ES-I3 (cell line): ENCODE results near the gene TRAPPC6A.
"Not testable (repeated sequence)": the region's sequence is repeated elsewhere in the genome, so short reads cannot be mapped to it uniquely, and the experiment has no call there.

Experiments used
- H3K36me3 ChIP-seq: 2 replicates; pipeline ENCODE4 v1.6.1; 2013; ENCODE audit warnings: mild to moderate bottlenecking, low read length, control low read depth, moderate library complexity; ENCODE audit not compliant: insufficient read depth
- H3K4me1 ChIP-seq: 2 replicates; pipeline ENCODE4 v1.6.1; 2013; ENCODE audit warnings: mild to moderate bottlenecking, control low read depth, low read length; ENCODE audit not compliant: insufficient read depth
- H3K9ac ChIP-seq: 2 replicates; pipeline ENCODE4 v1.6.1; 2013; ENCODE audit warnings: low read depth, mild to moderate bottlenecking, low read length, moderate library complexity
- H3K9me3 ChIP-seq: 2 replicates; pipeline ENCODE4 v1.6.1; 2013; ENCODE audit warnings: mild to moderate bottlenecking, low read length, moderate library complexity; ENCODE audit not compliant: control insufficient read depth, insufficient read depth

Gene TRAPPC6A

DNA sequence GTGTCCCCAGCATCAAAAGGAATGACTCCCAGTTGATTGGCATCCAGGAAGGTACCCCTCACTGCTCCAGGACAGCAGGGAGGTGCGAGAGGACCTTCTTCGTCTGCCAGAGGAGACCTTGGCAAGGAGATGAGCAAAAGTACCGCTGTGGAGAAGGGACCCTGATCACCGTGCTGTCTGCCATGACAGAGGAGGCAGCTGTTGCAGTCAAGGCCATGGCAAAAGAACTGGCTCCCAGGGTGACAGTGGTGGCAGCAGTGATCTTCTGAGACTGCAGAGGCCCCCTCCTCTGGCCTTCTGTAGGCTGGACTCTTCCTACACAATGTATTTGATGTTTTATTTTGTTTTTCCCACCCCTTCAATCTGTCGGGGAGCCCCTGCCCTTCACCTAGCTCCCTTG is 49.2 kb downstream of the TRAPPC6A start:
- Histone ChIP-seq H3K9me3 (no peaks in the 10 kb centered on the region), H3K9ac (no peak overlapping the region), H3K4me1 (peaks cover 5% of the 10 kb centered on the region; the same call in 1 of the 2 replicates), H3K36me3 (no peaks in the 10 kb centered on the region)

DNA sequence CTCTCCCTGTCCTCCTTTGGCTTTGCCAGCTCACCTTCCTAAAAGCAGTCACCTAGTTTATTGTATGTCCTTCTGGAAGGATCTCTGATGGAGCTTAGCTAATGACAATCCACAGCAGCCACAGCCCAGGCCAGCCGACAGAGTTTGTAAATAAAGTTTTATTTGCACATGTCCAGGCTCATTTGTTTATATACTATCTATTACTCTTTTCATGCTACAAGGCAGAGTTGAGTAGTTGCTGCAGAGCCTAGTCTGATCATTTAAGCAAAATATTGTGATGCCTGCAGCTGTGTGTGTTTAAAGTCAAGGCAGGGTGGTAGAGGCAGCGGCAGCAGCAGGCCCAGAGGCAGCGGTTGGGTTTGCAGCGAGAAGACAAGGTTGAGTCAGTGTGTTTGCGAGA is 49.9 kb downstream of the TRAPPC6A start:
- Histone ChIP-seq H3K4me1 (peaks cover 5% of the 10 kb centered on the region; the same call in 1 of the 2 replicates), H3K36me3 (no peaks in the 10 kb centered on the region), H3K9me3 (no peaks in the 10 kb centered on the region), H3K9ac (no peak overlapping the region)

- H3K9ac ChIP-seq = no peak overlapping the region
- H3K9me3 ChIP-seq = no peaks in the 10 kb centered on the region
- peaks cover 5% of the 10 kb centered on the region; the same call in 1 of the 2 replicates for H3K4me1 ChIP-seq
- no peaks in the 10 kb centered on the region for H3K36me3 ChIP-seq
These were observed 51.4 kb downstream of the TRAPPC6A start for GRCh38 chr19:45126654-45127053.

- Histone ChIP-seq H3K9me3 (no peaks in the 10 kb centered on the region), H3K4me1 (peaks cover 5% of the 10 kb centered on the region; the same call in 1 of the 2 replicates), H3K36me3 (no peaks in the 10 kb centered on the region), H3K9ac (no peak overlapping the region)
These were observed 52.0 kb downstream of the TRAPPC6A start for GRCh38 chr19:45125975-45126493.

GRCh38 chr19:45125360-45125759 is 52.7 kb downstream of the TRAPPC6A start:
- Histone ChIP-seq H3K9ac (no peak overlapping the region), H3K36me3 (no peaks in the 10 kb centered on the region)

GRCh38 chr19:45124021-45124420 is 54.0 kb downstream of the TRAPPC6A start:
- H3K9me3 ChIP-seq = no peaks in the 10 kb centered on the region
- no peak overlapping the region for H3K9ac ChIP-seq
- no peaks in the 10 kb centered on the region for H3K36me3 ChIP-seq
- peaks cover 5% of the 10 kb centered on the region; the same call in 1 of the 2 replicates for H3K4me1 ChIP-seq

More at GRCh38 chr19:45125360-45125759, 52.7 kb downstream of the TRAPPC6A start:
- H3K9me3 ChIP-seq = no peaks in the 10 kb centered on the region
- H3K4me1 ChIP-seq = peaks cover 5% of the 10 kb centered on the region; the same call in 1 of the 2 replicates

- Histone ChIP-seq H3K4me1 (peaks cover 5% of the 10 kb centered on the region; the same call in 1 of the 2 replicates), H3K36me3 (no peaks in the 10 kb centered on the region), H3K9me3 (no peaks in the 10 kb centered on the region), H3K9ac (no peak overlapping the region)
These were observed 54.6 kb downstream of the TRAPPC6A start for GRCh38 chr19:45123440-45123850.

- Histone ChIP-seq H3K36me3 (no peaks in the 10 kb centered on the region), H3K9ac (no peak overlapping the region), H3K4me1 (peaks cover 5% of the 10 kb centered on the region; the same call in 1 of the 2 replicates), H3K9me3 (no peaks in the 10 kb centered on the region)
These were observed 55.2 kb downstream of the TRAPPC6A start for GRCh38 chr19:45122832-45123231.

- H3K9ac ChIP-seq = no peak overlapping the region
- H3K36me3 ChIP-seq = no peaks in the 10 kb centered on the region
- peaks cover 5% of the 10 kb centered on the region; the same call in 1 of the 2 replicates for H3K4me1 ChIP-seq
- no peaks in the 10 kb centered on the region for H3K9me3 ChIP-seq
These were observed 56.2 kb downstream of the TRAPPC6A start for GRCh38 chr19:45121827-45122345.

DNA sequence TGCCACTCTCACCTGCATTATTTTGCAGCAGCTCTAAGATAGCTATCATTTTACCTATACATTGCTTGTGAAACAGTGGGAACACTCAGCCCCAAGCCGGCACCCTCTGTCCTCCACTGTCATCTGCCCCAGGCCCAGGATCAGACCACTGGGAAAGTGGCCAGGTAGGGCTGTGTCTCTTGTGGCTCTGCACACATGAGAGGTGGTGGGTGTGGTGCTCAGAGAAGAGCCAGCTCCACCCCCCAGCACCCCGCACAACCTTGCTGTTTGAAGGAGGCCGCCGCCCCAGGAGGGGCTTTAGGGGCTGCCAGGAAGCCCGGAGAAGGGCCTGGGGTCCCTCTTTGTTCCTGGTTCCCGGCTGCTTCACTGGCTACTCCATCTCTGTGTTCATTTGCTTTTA is 58.5 kb downstream of the TRAPPC6A start:
- H3K4me1 ChIP-seq = no peaks in the 10 kb centered on the region; the same call in 1 of the 2 replicates
- no peaks in the 10 kb centered on the region for H3K36me3 ChIP-seq
- H3K9ac ChIP-seq = no peak overlapping the region
- no peaks in the 10 kb centered on the region for H3K9me3 ChIP-seq

GRCh38 chr19:45118591-45119355 is 59.3 kb downstream of the TRAPPC6A start:
- H3K9ac ChIP-seq, H3K36me3 ChIP-seq, H3K4me1 ChIP-seq, H3K9me3 ChIP-seq: not testable (repeated sequence)

DNA sequence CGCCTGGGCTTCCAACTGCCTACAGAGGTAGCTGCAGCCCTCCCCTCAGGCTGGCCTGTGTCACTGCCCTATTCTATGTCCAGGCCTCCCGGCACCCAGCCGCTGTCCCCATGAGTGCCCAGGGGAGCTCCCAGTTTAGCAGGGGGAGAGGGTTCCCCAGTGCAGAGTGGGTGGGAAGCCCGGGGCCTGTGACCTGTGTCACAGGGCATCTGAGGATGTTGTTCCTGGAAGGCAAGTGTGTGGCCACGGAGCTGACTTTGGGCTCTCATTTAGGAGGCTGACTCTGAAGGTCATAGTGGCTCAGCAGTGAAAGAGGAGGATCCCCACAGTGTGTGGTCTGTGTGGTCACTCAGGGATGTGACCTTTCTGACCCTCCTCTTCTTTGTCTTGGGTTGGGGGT is 59.9 kb downstream of the TRAPPC6A start:
- H3K36me3 ChIP-seq = no peaks in the 10 kb centered on the region
- no peaks in the 10 kb centered on the region; the same call in 1 of the 2 replicates for H3K4me1 ChIP-seq
- no peak overlapping the region for H3K9ac ChIP-seq
- no peaks in the 10 kb centered on the region for H3K9me3 ChIP-seq

DNA sequence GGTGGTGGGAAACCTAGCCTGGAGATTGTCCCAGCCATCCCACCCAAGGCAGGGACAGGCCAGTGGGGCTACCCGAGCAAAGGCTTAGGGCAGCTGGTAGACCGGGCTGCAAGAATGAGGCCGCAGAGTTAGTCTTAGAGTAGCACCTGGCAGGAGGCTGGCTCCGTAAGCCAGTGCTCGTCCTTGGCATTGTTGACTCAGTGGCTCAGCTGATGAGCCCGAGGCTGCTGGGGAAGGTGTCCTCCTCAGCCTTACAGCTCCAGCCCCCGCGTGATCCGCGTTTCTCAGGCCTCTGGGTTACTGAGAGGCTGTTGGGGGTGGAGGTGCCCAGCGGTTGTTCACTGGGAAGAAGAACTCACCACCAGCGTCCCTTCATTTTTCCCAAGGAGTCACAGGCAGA is 60.4 kb downstream of the TRAPPC6A start:
- Histone ChIP-seq H3K9ac (no peak overlapping the region), H3K9me3 (no peaks in the 10 kb centered on the region), H3K36me3 (no peaks in the 10 kb centered on the region), H3K4me1 (no peaks in the 10 kb centered on the region; the same call in 1 of the 2 replicates)

DNA sequence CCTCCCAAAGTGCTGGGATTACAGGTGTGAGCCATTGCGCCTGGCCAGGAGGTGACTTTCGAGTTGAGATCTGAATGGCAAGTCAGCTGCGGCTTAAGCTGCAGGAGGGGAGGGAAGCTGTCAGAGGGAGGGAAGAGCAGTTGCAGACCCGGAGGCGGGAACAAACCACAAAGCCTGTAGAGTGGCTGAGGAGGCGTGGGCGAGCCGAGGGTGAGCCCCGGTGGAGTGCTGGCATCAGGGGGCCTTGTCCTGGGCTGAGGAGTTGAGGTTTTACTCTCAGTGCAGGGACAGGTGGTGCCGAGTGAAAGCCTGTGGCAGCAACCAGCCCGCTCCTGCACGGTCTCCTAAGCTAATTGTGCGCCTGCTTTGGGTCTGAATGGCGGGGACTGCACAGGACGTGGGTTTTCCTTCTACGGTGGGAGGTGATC is 60.9 kb downstream of the TRAPPC6A start:
- H3K9ac ChIP-seq = no peak overlapping the region
- no peaks in the 10 kb centered on the region for H3K36me3 ChIP-seq
- H3K4me1 ChIP-seq = no peaks in the 10 kb centered on the region; the same call in 1 of the 2 replicates
- H3K9me3 ChIP-seq = no peaks in the 10 kb centered on the region
